ENCODE results near the gene ARMC9. TPM values are rescaled to one million over a fixed set of nuclear protein-coding genes. Genes with fewer than 3 reads are reported as not detected.
A peak's percentile ranks its signal among the peaks of the same experiment; 100 is the strongest.
"Not testable (repeated sequence)": the region's sequence is repeated elsewhere in the genome, so short reads cannot be mapped to it uniquely, and the experiment has no call there.

ARMC9 gene
- total RNA-seq, 6 donors from 2014 or later, result 26.7 to 145 (median 61.0) TPM

DNA sequence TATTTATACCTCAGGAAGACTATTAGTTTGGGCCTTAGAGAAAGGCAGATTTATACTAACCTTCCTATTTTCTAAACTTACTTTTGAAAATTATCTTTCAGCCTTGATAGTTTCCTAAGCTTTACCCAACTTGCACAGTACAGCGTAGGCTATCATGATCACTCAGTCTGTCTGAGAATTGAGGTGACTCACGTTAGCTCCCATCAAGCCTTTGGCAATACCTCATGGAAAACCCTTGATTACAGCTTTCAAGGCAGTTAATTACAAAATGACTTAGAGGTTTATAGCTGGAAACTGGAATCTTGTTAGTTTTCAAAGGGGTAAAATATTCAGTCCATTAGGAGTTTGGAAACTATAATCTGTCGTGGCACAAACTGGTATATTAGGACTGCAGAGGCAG is 26.4 kb upstream of the ARMC9 start:
- no peak for DNase-seq
- H3K4me1 ChIP-seq, result peaks cover 0 to 8% (median 6%) of the 10 kb centered on the region in 4 donors
- no peaks in the 10 kb centered on the region for H3K9me3 ChIP-seq
- no peak for ATAC-seq (ENCODE audit: low FRiP score in 2 of 2)
- peaks cover 7 to 43% (median 19%) of the 10 kb centered on the region in 4 donors for H3K36me3 ChIP-seq
- no peak overlapping the region for H3K27ac ChIP-seq
- no peak overlapping the region for H3K4me3 ChIP-seq
- no peaks in the 10 kb centered on the region for H3K27me3 ChIP-seq
- TF ChIP-seq POLR2A (IDR thresholded peaks at IDR 0.05) (no peak), CTCF (IDR thresholded peaks at IDR 0.05) (no peak), EP300 (IDR thresholded peaks at IDR 0.05) (no peak), POLR2AphosphoS5 (IDR thresholded peaks at IDR 0.05) (no peak)
- 89 to 92% methylated on average over 3 of the region's 3 CpGs for whole genome bisulfite sequencing, 2 donors

GRCh38 chr2:231174211-231174651 is 24.2 kb upstream of the ARMC9 start:
- ATAC-seq (ENCODE audit: low FRiP score in 2 of 2), result no peak
- no peak overlapping the region for H3K4me3 ChIP-seq
- H3K27me3 ChIP-seq, result no peaks in the 10 kb centered on the region
- no peaks in the 10 kb centered on the region for H3K9me3 ChIP-seq
- no peak for DNase-seq
- H3K36me3 ChIP-seq, result peaks cover 4 to 31% (median 15%) of the 10 kb centered on the region in 4 donors
- WGBS, 2 donors, result 36 to 38% methylated on average over 2 of the region's 2 CpGs
- H3K4me1 ChIP-seq, result peaks cover 0 to 8% (median 6%) of the 10 kb centered on the region in 4 donors
- H3K27ac ChIP-seq, result peak overlapping the region in 2 of 4 donors; percentile 25 to 46
- TF ChIP-seq EP300 (IDR thresholded peaks at IDR 0.05) (no peak), POLR2AphosphoS5 (IDR thresholded peaks at IDR 0.05) (no peak), POLR2A (IDR thresholded peaks at IDR 0.05) (no peak), CTCF (IDR thresholded peaks at IDR 0.05) (no peak)

- Histone ChIP-seq H3K4me3 (no peak overlapping the region), H3K4me1 (peaks cover 0 to 8% (median 6%) of the 10 kb centered on the region in 4 donors), H3K36me3 (peaks cover 4 to 23% (median 12%) of the 10 kb centered on the region in 4 donors), H3K27me3 (no peaks in the 10 kb centered on the region), H3K27ac (no peak overlapping the region), H3K9me3 (no peaks in the 10 kb centered on the region)
- 78 to 87% methylated on average over 2 of the region's 2 CpGs for WGBS, 2 donors
- TF ChIP-seq POLR2A (IDR thresholded peaks at IDR 0.05), result no peak
- no peak for TF ChIP-seq EP300 (IDR thresholded peaks at IDR 0.05)
- no peak for TF ChIP-seq CTCF (IDR thresholded peaks at IDR 0.05)
- TF ChIP-seq POLR2AphosphoS5 (IDR thresholded peaks at IDR 0.05), result no peak
- no peak for ATAC-seq (ENCODE audit: low FRiP score in 2 of 2)
- DNase-seq, result no peak
These were observed 22.4 kb upstream of the ARMC9 start for GRCh38 chr2:231176066-231176465.

DNA sequence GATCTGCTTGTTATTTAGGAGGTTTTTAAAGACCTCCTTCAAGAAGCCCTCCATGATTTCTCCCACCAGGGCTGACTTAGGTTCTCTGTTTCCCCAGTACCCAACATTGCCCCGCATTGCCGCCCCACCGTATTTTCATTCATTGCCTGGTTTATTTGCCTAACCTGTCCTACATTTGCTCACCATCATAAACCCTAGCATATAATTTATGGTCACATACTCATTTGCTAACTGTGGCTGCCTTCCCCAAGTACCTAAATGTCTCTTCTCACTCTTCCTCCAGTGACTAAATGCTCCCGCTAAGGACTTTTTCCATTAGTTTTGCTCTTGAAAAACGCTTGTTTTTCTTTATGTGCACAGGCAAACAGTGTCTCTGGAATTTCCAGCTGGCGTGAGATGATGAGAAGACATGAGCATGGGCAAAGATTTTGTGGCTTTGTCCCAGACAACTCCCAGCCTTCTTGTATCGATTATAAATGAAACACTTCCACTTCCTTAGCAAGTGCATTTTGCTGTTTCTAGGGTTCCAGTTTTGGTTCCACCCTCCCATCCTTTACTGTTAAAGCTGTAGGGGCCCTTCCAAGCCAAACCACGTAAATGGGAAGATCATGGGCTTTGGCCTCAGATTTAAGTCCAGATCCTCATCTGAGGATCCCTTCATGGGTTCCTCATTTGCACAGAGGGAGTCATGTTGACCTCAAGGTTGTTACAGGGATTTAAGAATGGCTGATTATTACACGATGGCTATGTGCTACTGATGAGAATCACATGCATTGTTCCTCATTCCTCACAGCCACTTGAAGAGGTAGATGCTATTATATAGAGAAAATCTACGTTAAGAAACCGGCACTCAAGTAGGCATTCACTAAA is 21.0 kb upstream of the ARMC9 start:
- no peak for ATAC-seq (ENCODE audit: low FRiP score in 2 of 2)
- no peak for DNase-seq
- TF ChIP-seq POLR2A (IDR thresholded peaks at IDR 0.05) (no peak), EP300 (IDR thresholded peaks at IDR 0.05) (no peak), CTCF (IDR thresholded peaks at IDR 0.05) (no peak), POLR2AphosphoS5 (IDR thresholded peaks at IDR 0.05) (no peak)
- Histone ChIP-seq H3K36me3 (peaks cover 4 to 13% (median 8%) of the 10 kb centered on the region in 4 donors), H3K4me3 (no peak overlapping the region), H3K27ac (no peak overlapping the region), H3K9me3 (no peaks in the 10 kb centered on the region), H3K4me1 (peaks cover 11 to 21% (median 15%) of the 10 kb centered on the region in 4 donors), H3K27me3 (no peaks in the 10 kb centered on the region)
- 77 to 79% methylated on average over 11 of the region's 11 CpGs for WGBS, 2 donors

GRCh38 chr2:231178805-231179204 is 19.6 kb upstream of the ARMC9 start:
- not testable (repeated sequence) for H3K4me3 ChIP-seq; ATAC-seq (ENCODE audit: low FRiP score in 2 of 2); H3K27ac ChIP-seq; H3K9me3 ChIP-seq; H3K36me3 ChIP-seq; H3K27me3 ChIP-seq; DNase-seq
- H3K4me1 ChIP-seq, result peaks cover 11 to 24% (median 16%) of the 10 kb centered on the region in 4 donors
- WGBS, 2 donors, result 80 to 83% methylated on average over 5 of the region's 5 CpGs

Data from upper lobe of left lung (tissue), 6 donors.